ENCODE data around the gene HSPA9.

HSPA9 gene

DNA sequence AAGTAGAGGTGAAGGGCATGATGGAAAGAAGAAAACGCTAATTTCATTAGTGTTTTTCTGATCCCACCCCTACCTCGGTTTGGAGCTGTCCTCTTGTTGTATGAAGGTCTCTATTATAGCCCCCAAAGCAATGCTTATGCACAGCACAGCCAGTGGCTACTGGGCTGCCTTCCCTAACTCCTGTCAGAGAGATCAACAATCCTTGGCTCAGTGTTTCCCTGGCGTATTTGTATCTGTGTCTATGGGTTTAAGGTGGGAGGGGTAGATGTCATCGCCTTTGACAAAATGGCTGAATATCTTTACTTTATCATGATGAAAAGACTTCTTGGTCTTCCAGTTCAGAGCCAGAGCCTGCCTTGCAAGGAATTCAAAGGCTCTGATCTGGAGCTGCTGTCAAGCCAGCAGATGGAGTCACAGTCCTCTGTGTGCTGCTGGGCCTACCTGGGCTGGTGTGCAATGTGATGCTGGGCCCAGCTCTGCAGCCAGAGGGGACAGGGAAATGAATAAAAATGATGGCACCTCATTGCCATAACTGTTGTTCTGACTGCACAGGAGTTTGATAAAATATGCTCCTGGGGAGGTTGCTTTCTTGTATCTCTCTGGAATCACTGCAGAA, 20.1 kb upstream of the HSPA9 start:
- peak; percentile 28 for DNase-seq (ENCODE audit: low spot score)

- DNase-seq (ENCODE audit: low spot score) = peak; percentile 12
Observed at GRCh38 chr5:138594305-138595058, 19.3 kb upstream of the HSPA9 start.

GRCh38 chr5:138588013-138588788, 13.0 kb upstream of the HSPA9 start:
- DNase-seq (ENCODE audit: low spot score) = no peak

GRCh38 chr5:138585157-138585556, 10.0 kb upstream of the HSPA9 start:
- no peak for DNase-seq (ENCODE audit: low spot score)

DNA sequence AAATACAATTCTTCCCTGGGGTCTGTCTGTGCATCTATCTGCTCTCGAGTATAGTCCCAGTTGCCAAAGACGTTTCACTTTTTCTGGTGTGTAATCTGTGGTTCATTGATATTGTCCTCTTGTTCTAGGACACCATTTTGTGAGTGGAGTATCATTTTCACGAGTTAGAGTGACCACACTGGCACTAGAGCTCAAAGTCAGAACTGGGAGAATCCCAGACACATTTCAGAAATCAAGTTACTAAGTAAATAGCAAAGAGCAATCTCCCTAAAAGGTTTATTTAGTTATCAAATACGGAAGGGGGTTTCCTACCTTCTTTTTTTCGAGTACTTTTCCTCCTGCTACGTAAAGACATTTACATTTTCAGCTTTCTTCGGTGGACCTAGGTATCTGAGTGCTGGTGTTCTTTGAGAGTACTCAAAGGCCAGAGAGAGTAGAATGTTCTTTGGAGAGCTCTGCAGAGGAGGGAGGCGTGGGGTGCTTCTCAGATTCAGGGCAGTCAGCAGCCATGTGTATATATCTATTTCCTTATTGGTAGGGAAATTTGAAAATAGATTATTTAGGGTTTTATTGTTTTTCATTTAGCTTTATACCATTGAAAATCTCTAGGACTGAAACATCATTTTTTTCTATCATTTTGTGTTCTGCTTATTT, 8.9 kb upstream of the HSPA9 start:
- no peak for DNase-seq (ENCODE audit: low spot score)

DNA sequence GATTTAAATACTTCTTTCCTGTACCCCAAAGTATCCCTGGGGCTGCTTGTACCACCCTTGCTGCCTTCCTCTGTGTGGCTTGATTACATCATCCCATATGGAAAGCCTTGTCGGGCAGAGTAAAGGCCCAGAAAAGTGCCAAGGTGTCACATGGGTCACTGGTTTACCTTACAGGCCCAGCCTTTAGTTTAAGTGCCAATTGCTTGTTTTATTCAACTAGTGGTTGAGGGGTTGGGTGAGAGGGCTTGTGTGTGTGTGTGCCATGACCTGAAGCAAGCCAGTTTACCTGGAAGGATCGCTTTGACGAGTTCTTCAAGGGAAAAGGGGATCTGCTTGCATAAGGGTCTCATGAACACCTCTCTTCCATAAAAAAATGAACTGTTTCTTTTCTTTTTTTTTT, 7.8 kb upstream of the HSPA9 start:
- no peak for DNase-seq (ENCODE audit: low spot score)

GRCh38 chr5:138580777-138581176, 5.6 kb upstream of the HSPA9 start:
- DNase-seq (ENCODE audit: low spot score) = no peak

DNA sequence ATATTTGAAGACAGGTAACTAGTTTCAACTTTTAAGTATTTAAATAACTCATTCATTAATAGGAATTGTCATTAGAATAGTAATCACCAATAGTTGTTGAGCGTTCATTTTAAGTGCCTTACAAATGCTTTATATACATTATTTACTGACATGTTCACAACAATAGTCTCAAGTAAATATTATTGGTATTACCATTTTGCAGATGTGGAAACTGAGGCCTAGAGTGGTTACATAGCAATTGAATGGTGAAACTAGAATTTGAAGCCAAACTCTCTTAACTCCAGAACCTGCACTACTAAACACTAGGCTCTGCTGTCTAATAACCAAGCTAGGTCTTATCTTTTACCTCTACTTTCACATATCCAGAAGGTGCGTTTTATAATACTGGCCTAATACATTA, 4.8 kb upstream of the HSPA9 start:
- DNase-seq (ENCODE audit: low spot score) = no peak

DNA sequence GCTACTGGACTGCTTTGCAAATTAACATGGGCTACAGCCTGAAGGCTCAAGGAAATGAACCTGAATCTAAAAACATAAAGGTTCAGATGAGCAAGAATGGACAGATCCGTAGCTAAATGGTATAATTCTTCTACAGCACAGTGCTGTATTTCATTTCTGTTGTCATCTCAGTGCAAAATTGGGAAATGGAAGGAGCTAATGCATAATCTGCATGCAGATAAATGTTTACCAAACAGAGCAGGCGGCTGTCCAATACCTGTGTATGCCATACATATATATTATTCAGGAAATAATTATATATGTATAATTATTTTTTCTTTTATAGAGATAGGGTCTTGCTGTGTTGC, 4.3 kb upstream of the HSPA9 start:
- no peak for DNase-seq (ENCODE audit: low spot score)

DNA sequence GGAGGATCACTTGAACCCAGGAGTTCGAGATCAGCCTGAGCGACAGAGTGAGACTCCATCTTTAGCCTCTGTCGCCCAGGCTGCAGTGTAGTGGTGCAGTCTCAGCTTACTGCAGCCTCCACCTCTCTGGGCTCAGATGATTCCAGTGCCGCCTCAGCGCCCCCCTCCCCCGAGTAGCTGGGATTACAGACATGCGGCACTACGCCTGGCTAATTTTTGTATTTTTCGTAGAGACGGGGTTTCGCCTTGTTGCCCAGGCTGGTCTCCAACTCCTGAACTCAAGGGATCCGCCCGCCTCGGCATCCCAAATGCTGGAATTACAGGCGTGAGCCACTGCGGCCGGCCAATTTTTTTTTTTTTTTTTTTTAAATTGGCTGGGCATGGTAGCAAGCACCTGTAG, 2.3 kb upstream of the HSPA9 start:
- DNase-seq (ENCODE audit: low spot score) = no peak

DNA sequence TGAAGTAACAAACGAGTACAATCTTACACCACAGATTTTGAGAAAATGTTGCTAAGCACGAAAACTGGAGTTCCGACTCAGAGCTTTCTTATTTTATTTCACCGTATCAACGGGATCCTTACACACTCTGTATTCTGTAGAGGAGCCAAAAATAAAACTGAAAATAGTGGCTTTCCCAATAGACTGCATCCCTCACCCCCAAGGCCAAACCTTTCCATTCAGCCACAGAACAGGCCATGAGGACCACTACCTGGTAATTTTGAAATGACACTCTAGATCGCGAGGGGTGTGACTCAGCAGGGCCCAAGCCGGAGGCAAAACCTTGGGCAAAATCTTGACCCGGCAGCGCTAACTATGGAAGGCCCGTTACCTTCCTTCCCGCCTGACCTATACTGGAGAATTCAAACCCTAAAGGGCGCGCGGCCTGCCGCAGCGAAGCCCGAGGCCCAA, 432 bp downstream of the HSPA9 start:
- peak; percentile 17 for DNase-seq (ENCODE audit: low spot score)

- no peak for DNase-seq (ENCODE audit: low spot score)
Observed at GRCh38 chr5:138573949-138574670, 1.1 kb downstream of the HSPA9 start.

GRCh38 chr5:138573223-138573622, 2.0 kb downstream of the HSPA9 start:
- no peak for DNase-seq (ENCODE audit: low spot score)

DNA sequence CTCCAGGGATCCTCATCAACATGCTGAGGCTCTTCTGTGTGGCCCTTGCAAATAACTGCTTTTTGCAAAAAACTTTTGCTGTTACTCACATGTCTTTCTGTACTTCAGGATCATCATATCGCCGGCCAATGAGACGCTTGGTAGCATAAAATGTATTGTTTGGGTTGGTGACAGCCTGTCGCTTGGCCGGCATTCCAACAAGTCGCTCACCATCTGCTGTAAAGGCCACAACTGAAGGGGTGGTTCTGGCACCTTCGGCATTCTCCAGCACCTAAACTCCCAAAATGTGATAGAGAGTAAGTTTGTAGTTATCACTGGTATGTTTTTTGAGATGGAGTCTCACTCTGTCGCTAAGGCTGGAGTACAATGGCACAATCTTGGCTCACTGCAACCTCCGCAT, 4.3 kb downstream of the HSPA9 start:
- no peak for DNase-seq (ENCODE audit: low spot score)

- no peak for DNase-seq (ENCODE audit: low spot score)
Observed at GRCh38 chr5:138569782-138570181, 5.4 kb downstream of the HSPA9 start.

GRCh38 chr5:138568061-138568824, 7.0 kb downstream of the HSPA9 start:
- no peak for DNase-seq (ENCODE audit: low spot score)

GRCh38 chr5:138566792-138567191, 8.4 kb downstream of the HSPA9 start:
- DNase-seq (ENCODE audit: low spot score) = no peak

GRCh38 chr5:138565100-138565821, 9.9 kb downstream of the HSPA9 start:
- DNase-seq (ENCODE audit: low spot score) = no peak

DNA sequence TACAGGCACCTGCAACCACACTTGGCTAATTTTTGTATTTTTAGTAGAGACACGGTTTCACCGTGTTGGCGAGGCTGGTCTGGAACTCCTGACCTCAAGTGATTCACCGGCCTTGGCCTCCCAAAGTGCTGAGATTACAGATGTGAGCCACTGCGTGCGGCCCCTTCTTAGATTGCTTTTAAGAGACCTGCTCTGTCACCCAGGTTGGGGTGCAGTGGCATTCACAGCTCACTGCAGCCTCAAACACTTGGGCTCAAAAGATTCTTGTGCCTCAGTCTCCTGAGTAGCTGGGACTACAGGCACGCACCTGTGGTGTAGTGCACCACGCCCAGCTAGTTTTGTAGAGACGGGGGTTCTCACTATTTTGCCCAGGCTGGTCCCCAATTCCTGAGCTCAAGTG, 11.0 kb downstream of the HSPA9 start:
- no peak for DNase-seq (ENCODE audit: low spot score)

DNA sequence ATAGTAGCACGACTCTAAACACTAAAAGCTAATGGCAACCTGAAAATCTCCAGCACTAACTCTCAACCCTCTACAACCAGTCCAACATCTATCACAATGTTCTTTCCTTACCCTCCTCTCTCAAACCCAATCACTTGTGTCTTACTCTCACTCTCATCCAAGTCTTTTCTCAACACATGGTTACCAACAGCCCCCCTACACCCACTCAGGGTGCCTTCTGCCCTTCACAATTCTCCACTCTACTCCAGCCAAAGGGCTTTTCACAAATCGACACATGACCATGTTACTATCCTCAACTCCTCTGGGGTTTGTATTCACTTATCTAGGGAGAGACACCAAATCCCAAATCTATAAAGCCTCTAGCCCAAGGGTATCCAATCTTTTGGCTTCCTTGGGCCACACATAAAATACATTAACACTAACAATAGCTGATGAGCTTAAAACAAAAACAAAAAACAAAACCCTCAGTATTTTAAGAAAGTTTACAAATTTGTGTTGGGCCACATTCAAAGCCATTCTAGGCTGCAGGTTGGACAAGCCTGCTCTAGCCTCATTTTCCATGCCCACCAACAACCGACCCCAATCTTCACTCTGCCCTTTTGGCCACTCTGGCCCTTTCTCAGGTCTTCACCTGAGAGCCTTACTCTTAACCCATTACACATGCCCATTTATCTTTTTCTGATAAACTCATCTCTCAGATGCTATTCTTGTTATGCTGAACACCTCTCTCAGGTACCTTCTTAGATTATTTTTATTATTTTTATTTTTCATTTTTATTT, 11.7 kb downstream of the HSPA9 start:
- DNase-seq (ENCODE audit: low spot score) = no peak

Measured in cerebellar cortex (tissue), 1 donor.